Fibroblast of villous mesenchyme (primary cell): ENCODE measurements around the gene IMP3. TPM values are rescaled to one million over a fixed set of nuclear protein-coding genes. Genes with fewer than 3 reads are reported as not detected.
A peak's percentile ranks its signal among the peaks of the same experiment; 100 is the strongest.
"Not testable (repeated sequence)": the region's sequence is repeated elsewhere in the genome, so short reads cannot be mapped to it uniquely, and the experiment has no call there.

Source experiments
- DNase-seq: peaks from one replicate; pipeline ENCODE4 v3.0.0-alpha.2; 2010; ENCODE audit warnings: low read depth
- H3K4me3 ChIP-seq: 2 replicates; pipeline ENCODE4 v1.5.1; 2011; ENCODE audit warnings: low read depth, mild to moderate bottlenecking, low read length
- total RNA-seq: library from RNA; depleted of rRNA; stranded (reverse); fragments of >200 nt; gene quantifications from 2 replicates; pipeline ENCODE4 v1.2.3, GENCODE V29; 2012
- TF ChIP-seq, protein P1 (sequence below): IDR thresholded peaks from 2 replicates; pipeline ENCODE4 v1.5.1; 2012; ENCODE audit warnings: low read depth, mild to moderate bottlenecking, low read length; ENCODE audit not compliant: insufficient read depth

Gene IMP3
- total RNA-seq, 1 donor: 42.3 TPM

DNA sequence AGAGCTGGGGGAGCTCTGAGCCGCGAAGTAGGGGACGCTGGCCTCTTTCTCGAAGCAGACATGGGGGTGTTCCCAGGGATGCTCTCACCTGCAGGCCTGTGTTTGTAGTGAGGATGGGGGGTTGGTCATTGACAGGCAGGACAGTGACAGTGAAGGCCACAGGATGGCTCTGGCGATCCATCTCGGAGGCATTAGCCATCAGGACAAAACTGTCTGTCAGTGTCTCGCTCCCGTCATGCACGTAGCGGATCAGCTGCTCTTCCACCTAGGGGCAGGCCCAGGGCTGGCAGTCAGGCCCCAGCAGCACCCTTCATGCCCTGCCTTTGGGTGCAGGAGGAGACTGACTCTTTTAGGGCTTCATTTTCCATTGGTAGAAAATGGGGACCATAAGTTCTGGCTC lies 44.6 kb upstream of the IMP3 start:
- DNase-seq: no peak
- TF ChIP-seq, protein P1, sequence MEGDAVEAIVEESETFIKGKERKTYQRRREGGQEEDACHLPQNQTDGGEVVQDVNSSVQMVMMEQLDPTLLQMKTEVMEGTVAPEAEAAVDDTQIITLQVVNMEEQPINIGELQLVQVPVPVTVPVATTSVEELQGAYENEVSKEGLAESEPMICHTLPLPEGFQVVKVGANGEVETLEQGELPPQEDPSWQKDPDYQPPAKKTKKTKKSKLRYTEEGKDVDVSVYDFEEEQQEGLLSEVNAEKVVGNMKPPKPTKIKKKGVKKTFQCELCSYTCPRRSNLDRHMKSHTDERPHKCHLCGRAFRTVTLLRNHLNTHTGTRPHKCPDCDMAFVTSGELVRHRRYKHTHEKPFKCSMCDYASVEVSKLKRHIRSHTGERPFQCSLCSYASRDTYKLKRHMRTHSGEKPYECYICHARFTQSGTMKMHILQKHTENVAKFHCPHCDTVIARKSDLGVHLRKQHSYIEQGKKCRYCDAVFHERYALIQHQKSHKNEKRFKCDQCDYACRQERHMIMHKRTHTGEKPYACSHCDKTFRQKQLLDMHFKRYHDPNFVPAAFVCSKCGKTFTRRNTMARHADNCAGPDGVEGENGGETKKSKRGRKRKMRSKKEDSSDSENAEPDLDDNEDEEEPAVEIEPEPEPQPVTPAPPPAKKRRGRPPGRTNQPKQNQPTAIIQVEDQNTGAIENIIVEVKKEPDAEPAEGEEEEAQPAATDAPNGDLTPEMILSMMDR: no peak
- H3K4me3 ChIP-seq: no peak overlapping the region

DNA sequence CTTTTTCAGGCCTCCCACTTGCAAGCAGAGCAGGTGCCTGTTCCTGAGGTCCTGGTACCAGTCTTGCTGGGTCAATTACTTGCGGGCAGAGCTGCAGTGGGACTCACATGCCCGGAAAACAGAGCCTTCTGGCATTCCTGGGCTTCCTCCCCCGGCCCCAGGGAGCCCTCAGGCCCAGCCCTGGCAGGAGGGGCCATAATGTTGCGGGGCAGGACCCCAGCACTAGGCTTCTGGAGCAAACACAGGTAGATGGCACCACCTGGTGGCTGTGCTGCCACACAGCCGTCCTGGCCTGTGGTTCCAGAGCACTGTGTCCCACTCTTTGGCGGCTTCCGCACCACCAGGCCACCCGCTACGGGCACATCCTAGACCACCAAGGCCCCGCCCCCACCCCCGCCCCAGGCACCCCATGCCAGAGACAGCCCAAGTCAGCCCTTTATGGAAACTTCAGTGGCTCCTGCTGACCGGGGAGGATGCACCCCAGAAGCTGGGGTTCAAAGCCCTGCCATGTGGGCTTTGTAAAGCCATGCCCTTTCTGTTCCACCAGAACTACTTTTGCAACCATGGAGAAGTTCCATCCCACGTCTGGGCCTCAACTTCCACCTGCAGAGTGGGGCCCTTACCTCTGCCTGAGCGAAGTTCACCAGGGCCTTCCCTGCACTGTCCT lies 43.8 kb upstream of the IMP3 start:
- peak; percentile 57 for DNase-seq
- TF ChIP-seq, protein P1: peak; percentile 71
- not testable (repeated sequence) for H3K4me3 ChIP-seq

DNA sequence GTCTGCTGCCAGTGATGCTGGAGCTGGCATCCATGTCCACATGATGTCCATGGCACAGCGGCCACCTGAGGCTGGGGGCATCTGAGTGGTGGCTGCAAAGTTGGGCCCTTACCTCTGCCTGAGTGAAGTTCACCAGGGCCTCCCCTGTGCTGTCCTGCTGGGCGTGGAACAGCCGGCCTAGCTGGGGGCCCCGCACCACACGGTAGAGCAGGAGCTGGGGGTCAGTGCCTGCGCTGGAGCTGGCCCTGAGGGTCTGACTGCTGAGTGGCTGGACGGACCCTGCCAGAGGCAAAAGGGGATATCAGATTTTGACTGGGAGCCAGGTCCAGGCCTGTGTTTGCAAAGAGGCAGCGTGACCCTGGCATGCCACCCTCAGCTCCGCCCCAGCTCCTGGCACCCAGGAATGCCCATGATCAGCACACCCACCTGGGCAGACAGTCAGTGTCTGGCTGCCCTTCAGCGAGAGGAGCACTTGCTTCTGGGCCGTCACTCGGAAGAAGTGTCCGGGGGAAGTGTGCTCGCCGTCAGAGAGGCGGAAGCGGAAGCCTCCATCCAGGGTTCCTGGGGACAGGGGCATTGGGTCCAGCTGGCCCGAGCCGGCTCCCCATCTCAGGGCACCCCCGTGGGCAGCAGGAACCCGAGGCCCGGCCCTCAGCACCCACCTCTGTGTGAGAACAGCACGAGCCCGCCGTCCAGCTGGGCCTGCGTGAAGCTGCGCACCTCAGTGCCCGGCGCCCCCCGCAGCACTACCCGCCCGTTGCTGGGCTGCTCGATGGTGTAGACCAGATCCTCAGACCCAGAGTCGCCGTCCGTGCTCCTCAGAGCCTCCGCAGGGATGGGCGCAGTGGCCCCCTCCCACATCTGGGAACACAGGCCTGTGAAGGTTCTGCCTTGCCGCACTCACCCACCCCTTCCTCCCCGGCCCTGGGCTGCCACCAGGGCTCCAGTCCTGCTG lies 42.4 kb upstream of the IMP3 start:
- no peak overlapping the region for H3K4me3 ChIP-seq
- TF ChIP-seq, protein P1: no peak
- DNase-seq: no peak

DNA sequence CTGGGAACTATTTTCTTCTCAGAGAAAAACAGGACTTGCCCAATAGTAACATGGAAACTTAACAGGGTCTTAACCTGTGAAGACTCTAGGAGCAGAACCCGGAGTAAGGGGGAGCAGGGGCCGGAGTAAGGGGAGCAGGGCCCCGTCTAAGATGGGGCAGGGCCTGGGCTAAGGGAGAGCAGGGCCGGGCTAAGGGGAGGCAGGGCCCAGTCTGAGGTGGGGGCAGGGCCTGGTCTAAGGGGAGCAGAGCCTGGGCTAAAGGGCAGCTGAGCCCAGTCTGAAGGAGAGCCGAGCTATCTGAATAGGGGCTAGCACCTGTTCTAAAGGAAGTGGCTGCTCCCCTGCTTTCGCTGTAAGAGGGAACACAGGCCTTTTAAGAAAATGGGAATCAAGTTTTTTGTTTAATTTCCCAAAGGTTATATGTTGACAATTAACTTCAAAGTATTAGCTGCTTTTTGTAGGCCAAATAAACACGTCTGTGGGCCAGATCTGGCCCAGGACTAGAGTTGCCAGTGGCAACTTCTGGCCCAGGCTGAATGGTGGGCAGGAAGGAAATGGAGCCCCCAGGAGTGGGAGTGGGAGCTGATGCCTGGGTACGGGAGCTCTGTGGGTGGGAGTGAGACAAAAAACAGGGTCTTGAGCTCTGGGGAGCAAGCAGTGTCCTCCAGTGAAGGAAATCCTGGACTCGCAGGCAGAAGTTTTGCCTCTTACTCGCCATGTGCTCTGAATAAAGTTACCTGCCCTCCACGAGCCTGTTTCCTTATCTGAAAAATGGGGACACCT lies 40.2 kb upstream of the IMP3 start:
- no peak overlapping the region for H3K4me3 ChIP-seq
- TF ChIP-seq, protein P1: no peak
- no peak for DNase-seq

DNA sequence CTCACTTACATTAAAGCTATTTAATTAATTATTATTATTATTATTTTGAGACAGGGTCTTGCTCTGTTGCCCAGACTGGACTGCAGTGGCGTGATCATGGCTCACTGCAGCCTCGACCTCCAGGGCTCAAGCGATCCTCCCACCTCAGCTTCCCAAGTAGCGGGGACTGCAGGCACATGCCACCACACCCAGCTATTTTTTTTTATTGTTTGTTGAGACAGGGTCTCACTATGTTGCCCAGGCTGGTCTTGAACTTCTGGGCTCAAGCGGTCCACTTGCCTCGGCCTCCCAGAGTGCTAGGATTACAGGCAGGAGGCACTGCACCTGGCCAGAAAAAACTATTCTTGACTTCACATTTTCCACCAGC lies 38.3 kb upstream of the IMP3 start:
- not testable (repeated sequence) for H3K4me3 ChIP-seq, DNase-seq

DNA sequence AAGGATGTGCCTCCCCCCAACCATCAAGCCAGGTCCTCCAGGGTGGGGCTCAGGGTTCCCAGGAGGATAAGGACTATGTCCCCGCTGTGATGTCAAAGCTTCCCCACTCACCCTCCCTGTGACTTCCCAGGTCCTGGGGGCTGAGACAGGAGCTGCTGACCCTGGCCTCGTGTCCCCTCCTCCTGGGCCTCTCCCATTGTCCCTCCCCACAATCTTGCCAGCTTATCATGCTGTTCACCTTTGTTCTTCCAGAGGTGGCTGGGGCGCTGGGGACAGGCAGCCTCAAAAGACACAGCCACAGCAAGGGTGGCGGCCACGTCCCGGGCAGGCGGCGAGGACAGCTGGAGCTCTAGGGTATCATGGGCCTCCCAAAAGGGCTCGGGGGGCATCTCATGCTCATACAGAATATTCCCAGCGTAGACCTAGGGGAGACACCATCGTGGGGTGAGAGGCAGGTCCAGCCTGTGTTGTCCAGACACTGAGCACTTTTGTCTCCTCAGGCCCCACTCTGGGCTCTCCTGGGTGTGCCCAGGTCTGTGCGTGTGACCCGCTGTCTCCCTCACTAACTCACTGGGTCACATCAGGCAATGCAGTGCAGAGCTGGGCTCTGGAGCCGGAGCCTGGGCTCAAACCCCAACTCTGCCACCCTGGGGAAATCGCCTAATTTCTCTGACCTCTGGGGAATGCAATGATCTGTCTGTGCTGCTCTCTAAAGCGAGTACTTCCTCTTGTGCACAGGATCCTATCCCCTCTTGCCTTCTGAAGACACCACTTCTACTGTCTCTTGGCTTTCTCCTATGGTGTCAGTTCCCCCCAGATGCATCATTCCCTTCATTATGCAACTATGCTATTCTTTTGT lies 37.7 kb upstream of the IMP3 start:
- DNase-seq: no peak
- TF ChIP-seq, protein P1: no peak
- H3K4me3 ChIP-seq: no peak overlapping the region
